HG02678 (cell line): ENCODE measurements around the gene TMEM245.
A peak's percentile ranks its signal among the peaks of the same experiment; 100 is the strongest.

Experiments
- ATAC-seq: cut with Tn5 transposase; IDR thresholded peaks from one replicate; pipeline ENCODE4 v1.9.1; 2021; ENCODE audit warnings: mild to moderate bottlenecking, moderate library complexity; ENCODE audit not compliant: unreplicated experiment

Gene TMEM245

DNA sequence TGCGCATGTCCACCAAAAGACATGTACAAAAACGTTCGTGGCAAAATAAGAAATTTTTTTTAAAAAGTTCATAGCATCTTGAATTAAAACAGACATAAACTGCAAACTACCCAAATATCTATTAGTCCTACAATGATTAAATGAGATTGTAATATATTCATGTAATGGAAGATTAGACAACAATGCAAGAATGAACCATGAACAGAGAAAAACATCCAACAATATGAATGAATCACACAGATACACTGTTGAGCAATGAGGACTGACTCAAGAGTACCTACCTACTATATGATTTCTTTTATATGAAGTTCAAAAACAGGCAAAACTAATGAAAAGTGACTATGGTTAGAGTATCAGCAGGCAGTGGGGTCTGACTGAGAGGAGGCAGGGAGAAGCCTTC lies 88.5 kb downstream of the TMEM245 start:
- no peak for ATAC-seq

DNA sequence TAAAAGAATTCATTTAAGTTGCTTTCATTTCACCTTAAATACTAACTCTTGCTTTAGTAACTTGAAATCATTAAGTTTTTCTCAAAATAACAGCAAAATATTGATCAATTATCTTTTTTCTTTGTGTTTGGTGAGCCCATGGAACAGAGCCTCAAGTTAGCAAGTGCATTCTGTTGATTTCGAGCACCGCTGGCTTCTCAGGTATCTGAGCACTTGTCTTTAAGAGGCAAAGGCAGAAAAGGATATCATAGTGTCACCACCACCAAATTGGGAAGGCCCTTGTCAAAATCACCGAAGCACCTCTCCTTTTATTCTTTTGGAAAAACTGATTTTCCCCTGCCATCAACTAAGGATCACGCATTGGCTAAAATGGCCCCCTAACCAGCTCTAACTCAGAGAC lies 89.3 kb downstream of the TMEM245 start:
- ATAC-seq, result no peak

DNA sequence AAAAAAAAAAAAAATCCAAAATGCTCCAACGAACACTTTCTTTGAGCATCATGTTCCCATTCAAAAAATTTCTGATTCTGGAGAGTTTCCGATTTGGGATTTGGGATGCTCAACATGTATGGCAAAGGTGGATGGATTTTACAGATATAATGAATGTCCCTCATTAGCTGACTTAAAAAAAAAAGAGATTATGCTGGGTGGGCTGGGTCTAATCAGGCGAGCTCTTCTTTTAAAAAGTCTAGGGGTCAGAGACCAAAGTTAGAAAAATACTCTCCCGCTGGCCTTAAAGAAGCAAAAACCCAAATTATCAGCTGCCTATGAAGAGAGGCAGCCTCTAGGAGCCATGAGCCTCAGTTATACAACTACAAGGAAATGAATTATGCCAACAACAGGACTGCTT lies 91.3 kb downstream of the TMEM245 start:
- no peak for ATAC-seq

- ATAC-seq, result no peak
Measured at GRCh38 chr9:109027176-109027575, 92.6 kb downstream of the TMEM245 start.

DNA sequence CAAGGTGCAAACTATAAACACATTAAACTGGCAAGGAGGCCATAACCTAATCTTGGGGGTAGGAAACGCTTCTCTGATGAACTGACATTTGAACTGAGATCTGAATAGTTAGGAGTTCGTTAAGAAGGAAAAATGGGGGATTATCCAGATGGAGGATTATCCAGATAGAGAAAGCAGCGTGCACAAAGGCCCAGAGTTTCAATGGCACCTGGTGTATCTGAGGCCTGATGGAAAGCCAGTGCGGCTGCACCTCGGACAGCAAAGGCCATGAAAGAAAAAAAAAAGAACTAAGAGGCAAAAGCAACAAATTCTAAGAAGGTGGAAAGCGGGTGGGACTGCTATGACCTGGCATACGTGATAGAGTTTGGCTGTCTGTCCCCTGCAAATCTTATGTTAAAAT lies 93.4 kb downstream of the TMEM245 start:
- ATAC-seq, result no peak

GRCh38 chr9:109022873-109023272 lies 96.9 kb downstream of the TMEM245 start:
- no peak for ATAC-seq

GRCh38 chr9:109020581-109021511 lies 98.9 kb downstream of the TMEM245 start:
- no peak for ATAC-seq

- no peak for ATAC-seq
Measured at GRCh38 chr9:109020113-109020512, 99.6 kb downstream of the TMEM245 start.

GRCh38 chr9:109019420-109019819 lies 100.3 kb downstream of the TMEM245 start:
- no peak for ATAC-seq

- peak; percentile 33 for ATAC-seq
Measured at GRCh38 chr9:109017493-109017892, 102.3 kb downstream of the TMEM245 start.

GRCh38 chr9:109017061-109017460 lies 102.7 kb downstream of the TMEM245 start:
- no peak for ATAC-seq

DNA sequence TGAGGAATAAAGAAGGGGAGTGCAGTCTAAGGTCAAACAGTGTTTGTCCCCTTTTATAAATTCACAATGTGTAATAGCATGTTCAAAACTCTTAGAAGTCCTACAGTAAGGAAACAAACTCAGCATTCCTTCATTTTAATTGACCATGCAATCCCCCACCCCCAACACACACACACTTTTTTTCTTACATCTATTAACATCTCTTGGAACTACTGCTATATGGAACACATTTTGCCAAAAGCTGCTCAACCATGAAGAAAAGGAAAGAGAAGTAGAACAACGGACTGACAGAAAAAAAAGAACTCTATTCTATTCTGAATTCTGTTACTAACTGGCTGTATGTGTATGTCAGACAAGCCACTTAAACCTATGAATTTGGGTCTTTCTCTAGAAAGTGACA lies 103.6 kb downstream of the TMEM245 start:
- no peak for ATAC-seq

DNA sequence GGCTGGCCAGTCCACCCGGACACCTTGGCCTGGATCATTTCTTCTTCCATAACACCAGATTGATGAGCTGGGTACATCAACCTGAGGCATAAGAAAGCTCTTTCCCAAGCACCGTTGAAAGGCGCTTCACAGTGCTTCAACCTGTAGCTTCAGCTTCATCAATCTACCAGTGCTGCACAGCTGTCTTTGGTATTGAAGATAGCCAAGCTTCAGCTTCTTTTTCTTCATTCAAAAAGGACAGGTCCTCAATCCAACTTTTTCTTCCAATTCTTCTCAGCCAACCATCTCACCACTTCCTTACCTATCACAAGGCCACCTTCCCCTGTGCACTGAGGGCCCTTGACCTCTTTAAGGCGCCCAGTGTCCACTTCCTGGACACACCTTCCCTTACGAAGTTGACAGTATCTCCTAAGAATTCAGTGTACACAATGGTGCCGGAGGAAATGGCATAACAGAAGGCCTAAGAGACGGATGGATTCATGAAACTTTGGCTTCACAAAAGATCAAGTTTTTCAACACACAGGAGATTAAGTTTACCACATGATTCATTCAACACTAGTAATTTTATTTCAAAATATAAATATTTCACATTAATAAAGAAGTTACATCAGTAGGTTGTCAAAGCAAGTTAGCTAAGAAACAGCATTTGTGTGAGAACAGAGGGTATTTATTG lies 105.0 kb downstream of the TMEM245 start:
- ATAC-seq, result no peak

GRCh38 chr9:109013679-109014607 lies 105.8 kb downstream of the TMEM245 start:
- no peak for ATAC-seq

DNA sequence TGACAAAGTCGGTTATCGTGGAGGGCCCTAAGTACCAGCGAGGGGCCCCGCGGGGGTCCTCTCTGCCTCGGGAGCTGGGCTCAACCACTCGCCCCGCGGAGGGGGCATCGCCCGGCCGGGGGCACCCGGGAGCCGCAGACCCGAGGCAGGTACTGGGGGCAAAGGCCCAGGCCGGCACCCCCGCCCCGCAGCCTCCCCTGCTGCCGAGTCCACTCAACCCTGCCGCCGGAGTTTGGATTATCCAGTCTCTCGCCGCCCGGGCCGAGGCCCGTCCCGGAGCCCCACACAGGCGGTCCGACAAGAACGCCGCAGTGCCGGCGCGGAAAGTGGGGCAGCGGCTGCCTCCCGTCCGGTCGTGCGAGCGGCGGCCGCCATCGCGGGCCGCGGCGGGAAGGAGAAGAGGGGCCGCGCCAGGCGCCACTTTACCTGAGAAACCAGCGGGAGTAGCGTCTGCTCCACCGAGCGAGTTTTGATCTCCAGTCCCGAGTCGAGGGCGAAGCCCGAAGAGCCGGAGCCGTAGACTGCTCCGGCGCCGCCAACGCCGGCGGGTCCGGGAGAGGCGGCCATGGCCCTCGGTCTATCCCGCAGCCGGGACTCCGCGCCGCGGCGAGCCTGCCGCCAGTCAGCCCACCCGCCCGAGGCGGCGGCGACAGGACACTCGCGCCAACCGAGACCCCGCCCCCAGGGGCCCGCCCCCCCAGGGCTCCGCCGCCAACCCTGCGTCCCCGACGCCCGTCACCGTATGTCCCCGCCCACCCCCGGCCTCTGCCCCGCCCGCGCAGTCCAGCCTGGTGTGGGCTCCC lies 106.7 kb downstream of the TMEM245 start, which contains the start of gene CTNNAL1:
TSS of gene CTNNAL1 (minus strand) at position 624 of the 803 bp plus-strand sequence. CDS start at position 567, 57 bp downstream.
- ATAC-seq, result peak; percentile 69

DNA sequence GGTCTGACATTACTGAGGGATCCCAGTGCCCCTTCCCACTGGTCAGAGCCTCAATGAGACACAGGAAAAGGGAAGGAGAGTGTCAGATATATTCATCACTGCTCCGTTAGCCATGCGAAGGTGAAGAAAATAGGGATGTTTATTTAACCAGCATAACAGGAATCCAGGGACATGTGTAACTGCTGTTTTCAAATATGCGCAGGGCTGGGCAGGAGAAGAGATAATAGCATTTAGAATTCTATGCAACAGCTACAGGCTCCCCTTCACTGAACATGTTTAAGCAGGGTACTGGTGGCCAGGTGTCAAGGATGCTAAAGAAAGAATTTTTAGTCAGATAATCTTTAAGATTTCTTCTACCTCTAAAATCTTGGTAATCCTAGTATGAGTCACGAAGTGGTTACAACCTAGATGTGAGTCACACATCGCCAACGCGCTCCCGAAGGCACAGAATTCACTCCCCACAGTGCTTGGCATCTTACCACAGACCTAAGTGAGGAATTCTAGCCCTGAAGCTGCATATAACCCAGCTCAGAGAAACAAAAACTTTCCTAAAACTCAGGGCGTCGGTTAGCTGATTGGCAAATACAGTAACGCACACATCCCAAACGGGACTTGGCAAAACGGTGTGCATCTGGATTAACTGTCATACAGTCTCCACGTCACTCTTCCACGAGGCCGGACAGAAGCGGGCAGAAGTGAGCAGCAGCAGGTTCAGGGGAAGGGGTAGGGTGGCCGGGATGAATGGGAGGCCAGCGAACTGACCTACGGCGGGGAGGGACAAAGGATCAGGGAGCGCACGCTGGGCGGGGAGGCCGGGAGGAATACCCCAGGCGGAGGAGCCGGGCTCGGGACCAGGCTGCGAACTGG lies 107.5 kb downstream of the TMEM245 start:
- peak; percentile 25 for ATAC-seq

GRCh38 chr9:109011231-109011671 lies 108.5 kb downstream of the TMEM245 start:
- ATAC-seq, result no peak

GRCh38 chr9:109010746-109011145 lies 109.0 kb downstream of the TMEM245 start:
- peak; percentile 36 for ATAC-seq

- ATAC-seq, result no peak
Measured at GRCh38 chr9:109005678-109006077, 114.1 kb downstream of the TMEM245 start.
